Measurements from ENCODE around the gene TTC27. TPM values are rescaled to one million over a fixed set of nuclear protein-coding genes. Genes with fewer than 3 reads are reported as not detected.

TTC27 gene
- total and polyA plus RNA-seq, 2 of the 13 experiments (the other 11 are each of a cell fraction or from before 2014, with no cell fraction given) = 26.7 to 44.7 TPM

GRCh38 chr2:32738939-32739338 lies 111.1 kb downstream of the TTC27 start:
- BruUV-seq (replicated peaks) = no TSS peak
- DNase-seq (ENCODE audit: low spot score) = no peak
- TF ChIP-seq ZIK1 (CRISPR knock-in tag; IDR thresholded peaks at IDR 0.05; ENCODE audit: borderline replicate concordance, low read depth) (no peak), XRCC5 (optimal IDR thresholded peaks at IDR 0.05; ENCODE audit: low read length) (no peak), ZNF644 (CRISPR knock-in tag; IDR thresholded peaks at IDR 0.05; ENCODE audit: low read depth) (no peak), ZNF567 (CRISPR knock-in tag; IDR thresholded peaks at IDR 0.05; ENCODE audit: borderline replicate concordance) (no peak), CSRNP2 (CRISPR knock-in tag; conservative IDR thresholded peaks at IDR 0.05; ENCODE audit: low read depth) (no peak), MTF1 (CRISPR knock-in tag; IDR thresholded peaks at IDR 0.05) (no peak), ZNF891 (CRISPR knock-in tag; IDR thresholded peaks at IDR 0.05) (no peak), PRMT3 (CRISPR knock-in tag; IDR thresholded peaks at IDR 0.05; ENCODE audit: borderline replicate concordance, low read depth) (no peak), ZNF615 (CRISPR knock-in tag; IDR thresholded peaks at IDR 0.05; ENCODE audit: borderline replicate concordance) (no peak), ZSCAN5A (CRISPR knock-in tag; IDR thresholded peaks at IDR 0.05; ENCODE audit: borderline replicate concordance) (no peak), GTF2F1 (IDR thresholded peaks at IDR 0.05; ENCODE audit: low read length) (no peak), GABPA (IDR thresholded peaks at IDR 0.05; ENCODE audit: low read depth, low read length) (no peak), GABPA (CRISPR knock-in tag; IDR thresholded peaks at IDR 0.05; ENCODE audit: low read depth) (no peak), ZNF713 (CRISPR knock-in tag; IDR thresholded peaks at IDR 0.05) (no peak), BHLHE40 (IDR thresholded peaks at IDR 0.05; ENCODE audit: low read length) (no peak), MTA1 (CRISPR knock-in tag; IDR thresholded peaks at IDR 0.05; ENCODE audit: borderline replicate concordance) (no peak), ZMYM3 (CRISPR knock-in tag; IDR thresholded peaks at IDR 0.05) (no peak), ATAD3A (CRISPR knock-in tag; IDR thresholded peaks at IDR 0.05) (no peak), ZNF687 (CRISPR knock-in tag; IDR thresholded peaks at IDR 0.05) (no peak)
- TF ChIP-seq, protein P1, sequence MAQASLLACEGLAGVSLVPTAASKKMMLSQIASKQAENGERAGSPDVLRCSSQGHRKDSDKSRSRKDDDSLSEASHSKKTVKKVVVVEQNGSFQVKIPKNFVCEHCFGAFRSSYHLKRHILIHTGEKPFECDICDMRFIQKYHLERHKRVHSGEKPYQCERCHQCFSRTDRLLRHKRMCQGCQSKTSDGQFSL (CRISPR knock-in tag; IDR thresholded peaks at IDR 0.05) = no peak

More at GRCh38 chr2:32738939-32739338, 111.1 kb downstream of the TTC27 start:
- no peak for ATAC-seq
- no peaks in the 10 kb centered on the region for H3K4me1 ChIP-seq (ENCODE audit: insufficient read depth, low read length)
- no peak overlapping the region for H3K4me3 ChIP-seq (replicated peaks in 1 of 3; ENCODE audit: insufficient read depth in 1 of 3, low read depth in 2 of 3, low read length in 3 of 3)
- intact Hi-C loops (cut with micrococcal nuclease; ENCODE audit: unreplicated experiment) (no loop called here), in situ Hi-C loops (cut with HindIII; ENCODE audit: extremely low pct_ligation_motif_present, low pct_unique_long_range_greater_than_20kb) (no loop called here)
- ChIA-PET POLR2A (no interaction called here), CTCF (ENCODE audit: low intra/inter-chr PET ratio, low total read pairs) (no interaction called here)
- H3K27ac ChIP-seq (ENCODE audit: extremely low read length, insufficient read depth, low read length) = no peak overlapping the region
- H3K36me3 ChIP-seq (replicated peaks in 1 of 2; ENCODE audit: control insufficient read depth in 1 of 2, insufficient read depth in 2 of 2, low read length in 2 of 2) = peaks cover 4 to 26% of the 10 kb centered on the region in 2 experiments
- H2AFZ ChIP-seq (ENCODE audit: low read length) = no peak overlapping the region
- no peak overlapping the region for H3K9ac ChIP-seq (ENCODE audit: insufficient read depth, low read depth, low read length)
- H3K4me2 ChIP-seq (ENCODE audit: low read depth, low read length) = no peak overlapping the region
- no peaks in the 10 kb centered on the region for H3K27me3 ChIP-seq (ENCODE audit: control insufficient read depth in 1 of 2, insufficient read depth in 2 of 2, low read length in 2 of 2)
- no peaks in the 10 kb centered on the region for H4K20me1 ChIP-seq (ENCODE audit: insufficient read depth, low read length)
- H3K9me3 ChIP-seq (ENCODE audit: low read length) = no peaks in the 10 kb centered on the region
- 98% methylated on average over 2 of the region's 2 CpGs for WGBS (ENCODE audit: low lambda C conversion rate)
- no peaks in the 10 kb centered on the region for H3K79me2 ChIP-seq (ENCODE audit: insufficient read depth, low read length)
- FAIRE-seq = no peak

Measured in HepG2 (cell line).